Duodenal mucosa (tissue), 2 donors: ENCODE measurements around the gene MAP3K2.

ENCODE experiments used
- H3K27ac ChIP-seq: one replicate; pipeline ENCODE4 v1.7.0; 2013; ENCODE audit warnings: low read depth, low read length
- H3K27me3 ChIP-seq, 2 donors: one replicate each; pipeline ENCODE4 v1.7.0; 2013; ENCODE audit warnings: low read length in 2 of 2, control low read depth in 1 of 2; ENCODE audit not compliant: insufficient read depth in 2 of 2, control insufficient read depth in 1 of 2
- H3K36me3 ChIP-seq, 2 donors: one replicate each; pipeline ENCODE4 v1.7.0; 2013; ENCODE audit warnings: low read length in 2 of 2, control low read depth in 1 of 2; ENCODE audit not compliant: insufficient read depth in 2 of 2, control insufficient read depth in 1 of 2
- H3K4me1 ChIP-seq, 2 donors: one replicate each; pipeline ENCODE4 v1.7.0; 2013; ENCODE audit warnings: low read length in 2 of 2, control low read depth in 1 of 2; ENCODE audit not compliant: insufficient read depth in 2 of 2, control insufficient read depth in 1 of 2
- H3K4me3 ChIP-seq, 2 donors: one replicate each; pipeline ENCODE4 v1.7.0; 2013; ENCODE audit warnings: low read length in 2 of 2, low read depth in 1 of 2
- H3K9ac ChIP-seq, 2 donors: one replicate each; pipeline ENCODE4 v1.7.0; 2013; ENCODE audit warnings: low read length in 2 of 2, low read depth in 1 of 2
- H3K9me3 ChIP-seq, 2 donors: one replicate each; pipeline ENCODE4 v1.7.0; 2013; ENCODE audit warnings: low read length in 2 of 2, control low read depth in 1 of 2; ENCODE audit not compliant: control insufficient read depth in 1 of 2

Gene MAP3K2

GRCh38 chr2:127420039-127420864 lies 32.5 kb upstream of the MAP3K2 start:
- Histone ChIP-seq H3K4me1 (peaks cover 7 to 16% of the 10 kb centered on the region in 2 donors), H3K27ac (no peak overlapping the region), H3K36me3 (no peaks in the 10 kb centered on the region), H3K4me3 (no peak overlapping the region), H3K9ac (no peak overlapping the region), H3K27me3 (peaks cover 5 to 7% of the 10 kb centered on the region in 2 donors), H3K9me3 (no peaks in the 10 kb centered on the region)

- Histone ChIP-seq H3K4me3 (no peak overlapping the region), H3K9me3 (no peaks in the 10 kb centered on the region), H3K27ac (no peak overlapping the region), H3K4me1 (peaks cover 11 to 20% of the 10 kb centered on the region in 2 donors), H3K9ac (no peak overlapping the region), H3K36me3 (no peaks in the 10 kb centered on the region), H3K27me3 (peaks cover 5 to 7% of the 10 kb centered on the region in 2 donors)
Observed at GRCh38 chr2:127419448-127420038, 31.8 kb upstream of the MAP3K2 start.

- H3K36me3 ChIP-seq = no peaks in the 10 kb centered on the region
- H3K27ac ChIP-seq = no peak overlapping the region
- no peak overlapping the region for H3K9ac ChIP-seq
- peaks cover 11 to 20% of the 10 kb centered on the region in 2 donors for H3K4me1 ChIP-seq
- no peak overlapping the region for H3K4me3 ChIP-seq
- no peaks in the 10 kb centered on the region for H3K9me3 ChIP-seq
- peaks cover 5 to 7% of the 10 kb centered on the region in 2 donors for H3K27me3 ChIP-seq
Observed at GRCh38 chr2:127419112-127419430, 31.3 kb upstream of the MAP3K2 start.

- Histone ChIP-seq H3K9me3 (no peaks in the 10 kb centered on the region), H3K4me3 (no peak within 1 kb of the TSS), H3K27me3 (peaks cover 5 to 7% of the 10 kb centered on the region in 2 donors), H3K9ac (no peak within 1 kb of the TSS), H3K27ac (no peak within 1 kb of the TSS), H3K36me3 (no peaks in the 10 kb centered on the region), H3K4me1 (peaks cover 11 to 20% of the 10 kb centered on the region in 2 donors)
Observed at GRCh38 chr2:127418300-127419111, 30.7 kb upstream of the MAP3K2 start, which contains the start of gene PROC. PROC (plus strand) TSS chr2:127418427; CDS start chr2:127419943, 1,516 bp downstream.

GRCh38 chr2:127417406-127417805 lies 29.6 kb upstream of the MAP3K2 start:
- no peak overlapping the region for H3K4me3 ChIP-seq
- H3K9ac ChIP-seq = no peak overlapping the region
- peaks cover 11 to 17% of the 10 kb centered on the region in 2 donors for H3K4me1 ChIP-seq
- H3K9me3 ChIP-seq = no peaks in the 10 kb centered on the region
- no peaks in the 10 kb centered on the region for H3K36me3 ChIP-seq
- H3K27ac ChIP-seq = no peak overlapping the region
- H3K27me3 ChIP-seq = peaks cover 5% of the 10 kb centered on the region in 2 donors

- H3K36me3 ChIP-seq = no peaks in the 10 kb centered on the region
- peak overlapping the region; percentile 70 to 78 for H3K4me3 ChIP-seq
- no peaks in the 10 kb centered on the region for H3K9me3 ChIP-seq
- peak overlapping the region; percentile 52 to 67 for H3K9ac ChIP-seq
- peaks cover 15 to 17% of the 10 kb centered on the region in 2 donors for H3K4me1 ChIP-seq
- H3K27ac ChIP-seq = no peak overlapping the region
- no peaks in the 10 kb centered on the region for H3K27me3 ChIP-seq
Observed at GRCh38 chr2:127416506-127417001, 28.8 kb upstream of the MAP3K2 start.

- Histone ChIP-seq H3K27me3 (no peaks in the 10 kb centered on the region), H3K4me3 (peak overlapping the region; percentile 70 to 78), H3K4me1 (peaks cover 20 to 22% of the 10 kb centered on the region in 2 donors), H3K9ac (peak overlapping the region; percentile 52 to 67), H3K36me3 (no peaks in the 10 kb centered on the region), H3K9me3 (no peaks in the 10 kb centered on the region), H3K27ac (no peak overlapping the region)
Observed at GRCh38 chr2:127415593-127416505, 28.1 kb upstream of the MAP3K2 start.

GRCh38 chr2:127414638-127415592 lies 27.1 kb upstream of the MAP3K2 start:
- Histone ChIP-seq H3K27me3 (no peaks in the 10 kb centered on the region), H3K4me3 (no peak overlapping the region), H3K27ac (no peak overlapping the region), H3K9me3 (no peaks in the 10 kb centered on the region), H3K4me1 (peaks cover 20 to 24% of the 10 kb centered on the region in 2 donors), H3K9ac (no peak overlapping the region), H3K36me3 (no peaks in the 10 kb centered on the region)
